H9 (cell line): ENCODE results near the gene MICAL2. TPM values are rescaled to one million over a fixed set of nuclear protein-coding genes. Genes with fewer than 3 reads are reported as not detected.

ENCODE experiments used
- DNase-seq: peaks from one replicate; pipeline ENCODE4 v3.0.0-alpha.2; 2017
- H2AFZ ChIP-seq: one replicate; pipeline ENCODE4 v1.6.1; 2013; ENCODE audit warnings: mild to moderate bottlenecking, low read length, control low read depth, moderate library complexity
- H2AK5ac ChIP-seq: 2 replicates; pipeline ENCODE4 v1.6.1; 2013; ENCODE audit warnings: low read length, control low read depth, mixed read lengths; ENCODE audit not compliant: insufficient read length
- H2BK120ac ChIP-seq: one replicate; pipeline ENCODE4 v1.6.1; 2013; ENCODE audit warnings: low read depth, mild to moderate bottlenecking, low read length, control low read depth, inconsistent platforms; ENCODE audit not compliant: poor library complexity, severe bottlenecking
- H2BK12ac ChIP-seq: 2 replicates; pipeline ENCODE4 v1.6.1; 2013; ENCODE audit warnings: low read length, control low read depth, mixed read lengths, low read depth; ENCODE audit not compliant: insufficient read length
- H2BK15ac ChIP-seq: 2 replicates; pipeline ENCODE4 v1.6.1; 2013; ENCODE audit warnings: low read depth, low read length, control low read depth
- H2BK20ac ChIP-seq: one replicate; pipeline ENCODE4 v1.6.1; 2013; ENCODE audit warnings: low read depth, mild to moderate bottlenecking, low read length, control low read depth, inconsistent platforms; ENCODE audit not compliant: poor library complexity, severe bottlenecking
- H2BK5ac ChIP-seq: 2 replicates; pipeline ENCODE4 v1.6.1; 2013; ENCODE audit warnings: low read length, control low read depth, mixed read lengths; ENCODE audit not compliant: insufficient read length
- H3K14ac ChIP-seq: 2 replicates; pipeline ENCODE4 v1.6.1; 2013; ENCODE audit warnings: low read length, control low read depth; ENCODE audit not compliant: insufficient read depth
- H3K18ac ChIP-seq: 2 replicates; pipeline ENCODE4 v1.6.1; 2013; ENCODE audit warnings: low read depth, mild to moderate bottlenecking, mixed read lengths, low read length, control low read depth; ENCODE audit not compliant: insufficient read length
- H3K23ac ChIP-seq: 2 replicates; pipeline ENCODE4 v1.6.1; 2013; ENCODE audit warnings: low read length, control low read depth, mixed read lengths, low read depth; ENCODE audit not compliant: insufficient read length
- H3K23me2 ChIP-seq: 2 replicates; pipeline ENCODE4 v1.6.1; 2013; ENCODE audit warnings: low read depth, mild to moderate bottlenecking, mixed read lengths, low read length, control low read depth; ENCODE audit not compliant: insufficient read length, poor library complexity, severe bottlenecking
- H3K27ac ChIP-seq: 2 replicates; pipeline ENCODE4 v1.5.1; 2013; ENCODE audit warnings: low read length, control low read depth, mixed read lengths, low read depth; ENCODE audit not compliant: insufficient read length
- H3K27me3 ChIP-seq: 2 replicates; pipeline ENCODE4 v1.6.1; 2013; ENCODE audit warnings: low read length, control low read depth, inconsistent platforms; ENCODE audit not compliant: insufficient read depth
- H3K4ac ChIP-seq: 2 replicates; pipeline ENCODE4 v1.6.1; 2013; ENCODE audit warnings: low read depth, mild to moderate bottlenecking, control low read depth, inconsistent platforms, low read length, moderate library complexity
- H3K4me1 ChIP-seq: 2 replicates; pipeline ENCODE4 v1.6.1; 2013; ENCODE audit warnings: low read length, control low read depth, inconsistent platforms; ENCODE audit not compliant: insufficient read depth
- H3K4me2 ChIP-seq: 2 replicates; pipeline ENCODE4 v1.6.1; 2013; ENCODE audit warnings: low read length, control low read depth, mixed read lengths; ENCODE audit not compliant: insufficient read length, insufficient read depth
- H3K56ac ChIP-seq: 2 replicates; pipeline ENCODE4 v1.6.1; 2013; ENCODE audit warnings: low read depth, mild to moderate bottlenecking, mixed read lengths, low read length, control low read depth; ENCODE audit not compliant: insufficient read length
- H3K79me1 ChIP-seq: 2 replicates; pipeline ENCODE4 v1.6.1; 2013; ENCODE audit warnings: low read depth, mild to moderate bottlenecking, moderate library complexity, low read length, control low read depth, inconsistent platforms; ENCODE audit not compliant: insufficient read depth, poor library complexity, severe bottlenecking
- H3K79me2 ChIP-seq: 2 replicates; pipeline ENCODE4 v1.6.1; 2013; ENCODE audit warnings: low read length, control low read depth, inconsistent platforms; ENCODE audit not compliant: insufficient read depth
- H3K9ac ChIP-seq: 2 replicates; pipeline ENCODE4 v1.6.1; 2013; ENCODE audit warnings: low read length, control low read depth, mixed read lengths; ENCODE audit not compliant: insufficient read length; ENCODE audit errors: extremely low read depth
- H3K9me3 ChIP-seq: one replicate; pipeline ENCODE4 v1.6.1; 2013; ENCODE audit warnings: low read depth, low read length, inconsistent platforms; ENCODE audit not compliant: control insufficient read depth
- H3T11ph ChIP-seq: one replicate; pipeline ENCODE4 v1.6.1; 2013; ENCODE audit warnings: mild to moderate bottlenecking, low read length, control low read depth, inconsistent platforms
- H4K20me1 ChIP-seq: one replicate; pipeline ENCODE4 v1.6.1; 2013; ENCODE audit not compliant: control insufficient read depth, insufficient read length, insufficient read depth
- H4K5ac ChIP-seq: 2 replicates; pipeline ENCODE4 v1.6.1; 2013; ENCODE audit warnings: low read depth, mild to moderate bottlenecking, mixed read lengths, low read length, control low read depth; ENCODE audit not compliant: insufficient read length
- H4K8ac ChIP-seq: replicated peaks from 2 replicates; pipeline ENCODE4 v1.6.1; 2013; ENCODE audit warnings: low read length, control low read depth, mixed read lengths, low read depth; ENCODE audit not compliant: insufficient read length
- H4K91ac ChIP-seq: 2 replicates; pipeline ENCODE4 v1.6.1; 2013; ENCODE audit warnings: low read depth, mild to moderate bottlenecking, moderate library complexity, mixed read lengths, low read length, control low read depth; ENCODE audit not compliant: insufficient read length
- H3K27ac Mint-ChIP-seq, 3 experiments: 2 replicates in 2 of 3; 3 replicates in 1 of 3; pipeline ENCODE4 v1.8.0; 2020 to 2021; ENCODE audit warnings: mixed read lengths in 3 of 3, mild to moderate bottlenecking in 1 of 3, moderate library complexity in 1 of 3
- H3K27me3 Mint-ChIP-seq: 2 replicates; pipeline ENCODE4 v1.8.0; 2021; ENCODE audit warnings: low read depth, mild to moderate bottlenecking, moderate library complexity, mixed read lengths
- H3K36me3 Mint-ChIP-seq, 3 experiments: 2 replicates in 2 of 3; 3 replicates in 1 of 3; pipeline ENCODE4 v1.8.0; 2020 to 2021; ENCODE audit warnings: low read depth in 3 of 3, mixed read lengths in 3 of 3; ENCODE audit not compliant: insufficient read depth in 1 of 3
- H3K4me1 Mint-ChIP-seq, 2 experiments: 2 replicates each; pipeline ENCODE4 v1.8.0; 2020; ENCODE audit warnings: mixed read lengths in 2 of 2
- H3K4me3 Mint-ChIP-seq, 2 experiments: 2 replicates in 1 of 2; 3 replicates in 1 of 2; pipeline ENCODE4 v1.8.0; 2020 to 2021; ENCODE audit warnings: mild to moderate bottlenecking in 2 of 2, mixed read lengths in 2 of 2, moderate library complexity in 1 of 2
- H3K9me3 Mint-ChIP-seq, 2 experiments: 2 replicates in 1 of 2; 3 replicates in 1 of 2; pipeline ENCODE4 v1.8.0; 2020; ENCODE audit warnings: mild to moderate bottlenecking in 2 of 2, mixed read lengths in 2 of 2, moderate library complexity in 1 of 2
- WGBS: extraction: QIAGEN DNeasy Blood & Tissue Kit; methylation state at CpG from one replicate; pipeline ENCODE4 v1.1.7; 2013; ENCODE audit warnings: missing lambda C conversion rate, low lambda C conversion rate, mixed read lengths; ENCODE audit not compliant: insufficient read length; ENCODE audit errors: extremely low coverage; 5-methylcytosine and 5-hydroxymethylcytosine counted together
- total RNA-seq: library from RNA; stranded (reverse); gene quantifications from 2 replicates; pipeline ENCODE4 v1.2.1, GENCODE V29; 2021
- TF ChIP-seq, protein P1 (sequence below): fragments of 200-600 bp; sonication (generic); conservative IDR thresholded peaks from 3 replicates; pipeline ENCODE4 v1.8.0; 2021; ENCODE audit warnings: antibody characterized with exemption, mild to moderate bottlenecking

Gene MICAL2
- total RNA-seq, 1 experiment from 2014 or later = 4.7 TPM

DNA sequence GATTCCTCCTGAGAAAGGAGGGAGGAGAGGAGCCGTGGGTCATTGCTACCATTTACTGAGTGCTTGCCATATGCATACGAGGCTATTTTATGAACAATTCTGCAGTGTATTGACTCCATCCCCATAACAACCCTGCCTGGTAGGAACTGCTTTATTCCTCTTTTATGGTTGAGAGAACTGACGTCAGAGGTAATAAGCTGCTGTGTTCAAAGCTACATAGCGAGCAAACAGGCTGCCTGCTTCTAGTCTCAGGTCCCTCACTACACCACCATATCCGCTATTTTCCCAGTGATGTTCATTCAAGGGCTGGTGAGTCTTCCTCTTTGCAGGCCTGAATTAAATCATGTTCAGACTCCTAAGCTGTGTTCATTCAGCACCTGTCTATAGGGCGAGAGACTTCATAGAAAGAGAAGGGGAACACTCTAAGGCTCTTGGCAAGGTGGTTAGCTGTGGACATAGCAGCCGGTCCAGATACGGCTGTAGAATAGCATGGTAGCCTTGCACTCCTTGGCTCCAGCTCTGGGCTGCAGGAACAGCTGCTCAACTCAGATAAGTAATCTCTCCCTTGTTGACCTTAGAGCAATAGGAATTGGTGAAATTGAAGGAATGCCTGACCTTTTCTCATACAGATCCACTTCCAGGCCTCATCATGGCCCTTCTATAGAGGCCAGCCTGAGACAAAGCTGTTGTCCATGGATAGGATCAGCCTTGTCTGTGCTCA, 82.6 kb downstream of the MICAL2 start:
- Histone ChIP-seq H2BK12ac (no peak overlapping the region), H4K8ac (no peak overlapping the region), H3K4me1 (no peaks in the 10 kb centered on the region), H2BK15ac (no peak overlapping the region), H3K79me1 (no peaks in the 10 kb centered on the region), H2AK5ac (no peak overlapping the region), H3K79me2 (no peaks in the 10 kb centered on the region), H3K18ac (no peak overlapping the region), H2BK20ac (no peak overlapping the region), H3K23me2 (no peaks in the 10 kb centered on the region), H3T11ph (no peak overlapping the region), H3K27ac (no peak overlapping the region), H3K27me3 (no peaks in the 10 kb centered on the region), H3K4me2 (no peak overlapping the region), H2BK5ac (no peak overlapping the region), H3K23ac (no peak overlapping the region), H3K9me3 (no peaks in the 10 kb centered on the region), H4K91ac (no peak overlapping the region), H3K9ac (no peak overlapping the region), H3K14ac (no peak overlapping the region), H4K5ac (no peak overlapping the region), H3K4ac (no peak overlapping the region), H4K20me1 (no peaks in the 10 kb centered on the region), H2AFZ (no peak overlapping the region), H3K56ac (no peak overlapping the region), H2BK120ac (no peak overlapping the region)
- Mint-ChIP-seq H3K27me3 (peaks cover 3% of the 10 kb centered on the region; the same call in 1 of the 2 replicates), H3K4me3 (no peak overlapping the region), H3K4me1 (peaks cover 4 to 12% of the 10 kb centered on the region in 2 experiments), H3K9me3 (no peaks in the 10 kb centered on the region), H3K27ac (no peak overlapping the region), H3K36me3 (no peaks in the 10 kb centered on the region)
- TF ChIP-seq, protein P1, sequence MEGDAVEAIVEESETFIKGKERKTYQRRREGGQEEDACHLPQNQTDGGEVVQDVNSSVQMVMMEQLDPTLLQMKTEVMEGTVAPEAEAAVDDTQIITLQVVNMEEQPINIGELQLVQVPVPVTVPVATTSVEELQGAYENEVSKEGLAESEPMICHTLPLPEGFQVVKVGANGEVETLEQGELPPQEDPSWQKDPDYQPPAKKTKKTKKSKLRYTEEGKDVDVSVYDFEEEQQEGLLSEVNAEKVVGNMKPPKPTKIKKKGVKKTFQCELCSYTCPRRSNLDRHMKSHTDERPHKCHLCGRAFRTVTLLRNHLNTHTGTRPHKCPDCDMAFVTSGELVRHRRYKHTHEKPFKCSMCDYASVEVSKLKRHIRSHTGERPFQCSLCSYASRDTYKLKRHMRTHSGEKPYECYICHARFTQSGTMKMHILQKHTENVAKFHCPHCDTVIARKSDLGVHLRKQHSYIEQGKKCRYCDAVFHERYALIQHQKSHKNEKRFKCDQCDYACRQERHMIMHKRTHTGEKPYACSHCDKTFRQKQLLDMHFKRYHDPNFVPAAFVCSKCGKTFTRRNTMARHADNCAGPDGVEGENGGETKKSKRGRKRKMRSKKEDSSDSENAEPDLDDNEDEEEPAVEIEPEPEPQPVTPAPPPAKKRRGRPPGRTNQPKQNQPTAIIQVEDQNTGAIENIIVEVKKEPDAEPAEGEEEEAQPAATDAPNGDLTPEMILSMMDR = no peak
- DNase-seq = no peak
- WGBS = no CpG with 5 or more reads among the region's 8 CpGs
